Smooth muscle cell (in vitro differentiated cells): ENCODE data around the gene CLECL1. TPM values are rescaled to one million over a fixed set of nuclear protein-coding genes. Genes with fewer than 3 reads are reported as not detected.
"Not testable (repeated sequence)": the region's sequence is repeated elsewhere in the genome, so short reads cannot be mapped to it uniquely, and the experiment has no call there.

ENCODE experiments used
- DNase-seq: peaks from one replicate; lab custom pipeline; 2025; ENCODE audit not compliant: unreplicated experiment; lab: John Stamatoyannopoulos, UW
- H2AFZ ChIP-seq: fragments of 200-600 bp; sonication (generic); 2 replicates; pipeline ENCODE4 v1.6.0; 2016; ENCODE audit warnings: antibody characterized with exemption, low read depth, mild to moderate bottlenecking
- H3F3A ChIP-seq: fragments of 200-600 bp; sonication (generic); 2 replicates; pipeline ENCODE4 v1.6.0; 2017; ENCODE audit warnings: antibody characterized with exemption, low read depth
- H3K27ac ChIP-seq: fragments of 200-600 bp; sonication (generic); 2 replicates; pipeline ENCODE4 v1.5.1; 2016; ENCODE audit warnings: low read depth, mild to moderate bottlenecking
- H3K27me3 ChIP-seq: fragments of 200-600 bp; sonication (generic); 2 replicates; pipeline ENCODE4 v1.6.1; 2016; ENCODE audit warnings: low read depth, mild to moderate bottlenecking
- H3K36me3 ChIP-seq: fragments of 200-600 bp; sonication (generic); 2 replicates; pipeline ENCODE4 v1.5.1; 2016; ENCODE audit warnings: low read depth
- H3K4me1 ChIP-seq: fragments of 200-600 bp; sonication (generic); 2 replicates; pipeline ENCODE4 v1.5.1; 2016; ENCODE audit warnings: low read depth
- H3K4me2 ChIP-seq: fragments of 200-600 bp; sonication (generic); 2 replicates; pipeline ENCODE4 v1.6.0; 2016; ENCODE audit warnings: mild to moderate bottlenecking
- H3K4me3 ChIP-seq: fragments of 200-600 bp; sonication (generic); 2 replicates; pipeline ENCODE4 v1.5.1; 2016; ENCODE audit warnings: mild to moderate bottlenecking
- H3K79me2 ChIP-seq: fragments of 200-600 bp; sonication (generic); 2 replicates; pipeline ENCODE4 v1.6.0; 2016; ENCODE audit warnings: low read depth, mild to moderate bottlenecking
- H3K9ac ChIP-seq: fragments of 200-600 bp; sonication (generic); 2 replicates; pipeline ENCODE4 v1.6.0; 2016; ENCODE audit warnings: low read depth
- H3K9me3 ChIP-seq: fragments of 200-600 bp; sonication (generic); replicated peaks from 2 replicates; pipeline ENCODE4 v1.5.1; 2016; ENCODE audit warnings: low read depth
- H4K20me1 ChIP-seq: fragments of 200-600 bp; sonication (generic); 2 replicates; pipeline ENCODE4 v1.6.0; 2016; ENCODE audit warnings: low read depth
- CTCF ChIP-seq: fragments of 200-600 bp; sonication (generic); IDR thresholded peaks from 2 replicates; pipeline ENCODE4 v1.5.1; 2017; ENCODE audit warnings: borderline replicate concordance, mild to moderate bottlenecking, antibody characterized with exemption; ENCODE audit not compliant: insufficient read depth, poor library complexity, severe bottlenecking
- WGBS: methylation state at CpG from one replicate; pipeline ENCODE4 v1.1.7; 2016; ENCODE audit warnings: low lambda C conversion rate; 5-methylcytosine and 5-hydroxymethylcytosine counted together
- polyA plus RNA-seq: library from polyadenylated mRNA; unstranded; fragments of >200 nt; fragmentation: Nextera tagmentation; extraction: Ambion mirVana; gene quantifications from 2 replicates; pipeline ENCODE4 v1.2.1, GENCODE V29; 2016
- total RNA-seq: library from RNA; depleted of rRNA; stranded (reverse); fragments of >200 nt; gene quantifications from 2 replicates; pipeline ENCODE4 v1.2.3, GENCODE V29; 2014

Gene CLECL1
- total and polyA plus RNA-seq, 2 experiments from 2014 or later: not detected

DNA sequence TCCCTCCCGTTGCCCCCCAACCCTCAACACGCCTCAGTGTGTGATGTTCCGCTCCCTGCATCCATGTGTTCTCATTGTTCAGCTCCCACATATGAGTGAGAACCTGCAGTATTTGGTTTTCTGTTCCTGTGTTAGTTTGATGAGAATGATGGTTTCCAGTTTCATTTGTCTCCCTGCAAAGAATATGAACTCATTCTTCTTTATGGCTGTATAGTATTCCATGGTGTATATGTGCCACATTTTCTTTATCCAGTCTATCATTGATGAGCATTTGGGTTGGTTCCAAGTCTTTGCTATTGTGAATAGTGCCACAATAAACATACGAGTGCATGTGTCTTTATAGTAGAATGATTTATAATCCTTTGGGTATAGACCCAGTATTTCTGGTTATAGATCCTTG is 50.4 kb downstream of the CLECL1 start:
- H3F3A ChIP-seq, H3K27me3 ChIP-seq, H3K79me2 ChIP-seq, H3K36me3 ChIP-seq, H3K9me3 ChIP-seq, H3K9ac ChIP-seq, H3K27ac ChIP-seq, H2AFZ ChIP-seq, H4K20me1 ChIP-seq, H3K4me1 ChIP-seq, H3K4me2 ChIP-seq, H3K4me3 ChIP-seq, DNase-seq: not testable (repeated sequence)
- WGBS: 97% methylated on average over 4 of the region's 4 CpGs

DNA sequence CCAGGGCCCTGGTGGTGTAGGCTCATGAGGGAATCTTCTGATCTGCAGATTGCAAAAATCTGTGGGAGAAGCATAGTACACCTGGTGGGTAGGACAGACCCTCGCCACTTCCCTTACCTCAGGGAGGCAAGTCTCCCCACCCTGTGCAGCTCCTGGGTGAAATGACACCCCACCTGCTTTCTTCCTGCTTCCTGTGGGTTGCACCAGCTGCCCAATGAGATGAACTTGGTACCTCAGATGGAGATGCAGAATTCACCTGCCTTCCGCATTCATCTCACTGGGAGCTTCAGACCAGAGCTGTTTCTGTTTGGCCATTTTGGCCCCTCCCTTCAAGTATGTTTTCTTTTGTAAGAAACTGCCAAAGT is 58.7 kb downstream of the CLECL1 start:
- H3K4me3 ChIP-seq: no peak overlapping the region
- WGBS: 100% methylated on average over 2 of the region's 2 CpGs
- no peak overlapping the region for H2AFZ ChIP-seq
- no peak for DNase-seq
- no peaks in the 10 kb centered on the region for H3K4me1 ChIP-seq
- no peaks in the 10 kb centered on the region for H3F3A ChIP-seq
- peak overlapping the region; percentile 74 for H3K27ac ChIP-seq
- TF ChIP-seq CTCF: no peak
- H3K9ac ChIP-seq: no peak overlapping the region
- no peaks in the 10 kb centered on the region for H3K27me3 ChIP-seq
- no peaks in the 10 kb centered on the region for H3K9me3 ChIP-seq
- H4K20me1 ChIP-seq: no peaks in the 10 kb centered on the region
- no peaks in the 10 kb centered on the region for H3K79me2 ChIP-seq
- no peak overlapping the region for H3K4me2 ChIP-seq
- no peaks in the 10 kb centered on the region for H3K36me3 ChIP-seq

GRCh38 chr12:9673404-9674225 is 59.3 kb downstream of the CLECL1 start:
- Histone ChIP-seq H3K4me1 (no peaks in the 10 kb centered on the region), H4K20me1 (no peaks in the 10 kb centered on the region), H3K9me3 (no peaks in the 10 kb centered on the region), H3K4me2 (peak overlapping the region; percentile 53), H3F3A (no peaks in the 10 kb centered on the region), H3K79me2 (no peaks in the 10 kb centered on the region), H3K36me3 (no peaks in the 10 kb centered on the region), H3K27me3 (no peaks in the 10 kb centered on the region), H3K27ac (peak overlapping the region; percentile 74), H3K9ac (no peak overlapping the region), H2AFZ (no peak overlapping the region), H3K4me3 (no peak overlapping the region)
- WGBS: 37% methylated on average over 6 of the region's 6 CpGs
- TF ChIP-seq CTCF: no peak
- peak; percentile 21 for DNase-seq

Other genes with a start within 250 kb of the CLECL1 start
- gene KLRB1, start 125.2 kb downstream of the CLECL1 start, total RNA-seq: not detected in 2 replicates
- gene KLRB1, start 125.2 kb downstream of the CLECL1 start, polyA plus RNA-seq: not detected in 2 replicates
- gene CLEC2D, start 63.4 kb downstream of the CLECL1 start, total RNA-seq: 4.3 and 5.8 TPM in 2 replicates
- 2.2 and 5.2 TPM in 2 replicates for gene CLEC2D, start 63.4 kb downstream of the CLECL1 start, polyA plus RNA-seq
- gene CD69, start 27.8 kb upstream of the CLECL1 start, total RNA-seq: 0.13 TPM in 1 of 2 replicates, not detected in the other
- gene CD69, start 27.8 kb upstream of the CLECL1 start, polyA plus RNA-seq: not detected in 2 replicates
- not detected in 2 replicates for gene KLRF1, start 94.4 kb upstream of the CLECL1 start, total RNA-seq
- gene KLRF1, start 94.4 kb upstream of the CLECL1 start, polyA plus RNA-seq: not detected in 2 replicates
- gene CLEC2B, start 136.3 kb upstream of the CLECL1 start, total RNA-seq: 13.6 and 14.0 TPM in 2 replicates
- 8.0 and 12.0 TPM in 2 replicates for gene CLEC2B, start 136.3 kb upstream of the CLECL1 start, polyA plus RNA-seq
- not detected in 2 replicates for gene KLRF2, start 148.4 kb upstream of the CLECL1 start, total RNA-seq
- gene KLRF2, start 148.4 kb upstream of the CLECL1 start, polyA plus RNA-seq: 0.43 TPM in 1 of 2 replicates, not detected in the other
- gene CLEC2A, start 199.3 kb upstream of the CLECL1 start, total RNA-seq: not detected in 2 replicates
- 0.67 and 1.7 TPM in 2 replicates for gene CLEC2A, start 199.3 kb upstream of the CLECL1 start, polyA plus RNA-seq
- gene CLEC12A, start 238.3 kb upstream of the CLECL1 start, total RNA-seq: 1.2 and 2.3 TPM in 2 replicates
- gene CLEC12A, start 238.3 kb upstream of the CLECL1 start, polyA plus RNA-seq: 0.40 and 1.7 TPM in 2 replicates